ENCODE data around the gene CP. TPM values are rescaled to one million over a fixed set of nuclear protein-coding genes. Genes with fewer than 3 reads are reported as not detected.

The CP gene
- total RNA-seq (2021) (0.28 TPM in 1 of 2 replicates, not detected in the other), Bru-seq, nascent RNA (percentile 6 among the genes with signal in this experiment), BruChase-seq, experiment 1, labeled RNA remaining after a 2-hour chase (percentile 2 among the genes with signal in this experiment), BruChase-seq, experiment 2, labeled RNA remaining after a 6-hour chase (percentile 5 among the genes with signal in this experiment)
- long read RNA-seq, partial matches to known transcripts: 0 of 2 reads
- long read RNA-seq, other reads (novel, unspliced or antisense): 2 of 2 reads

DNA sequence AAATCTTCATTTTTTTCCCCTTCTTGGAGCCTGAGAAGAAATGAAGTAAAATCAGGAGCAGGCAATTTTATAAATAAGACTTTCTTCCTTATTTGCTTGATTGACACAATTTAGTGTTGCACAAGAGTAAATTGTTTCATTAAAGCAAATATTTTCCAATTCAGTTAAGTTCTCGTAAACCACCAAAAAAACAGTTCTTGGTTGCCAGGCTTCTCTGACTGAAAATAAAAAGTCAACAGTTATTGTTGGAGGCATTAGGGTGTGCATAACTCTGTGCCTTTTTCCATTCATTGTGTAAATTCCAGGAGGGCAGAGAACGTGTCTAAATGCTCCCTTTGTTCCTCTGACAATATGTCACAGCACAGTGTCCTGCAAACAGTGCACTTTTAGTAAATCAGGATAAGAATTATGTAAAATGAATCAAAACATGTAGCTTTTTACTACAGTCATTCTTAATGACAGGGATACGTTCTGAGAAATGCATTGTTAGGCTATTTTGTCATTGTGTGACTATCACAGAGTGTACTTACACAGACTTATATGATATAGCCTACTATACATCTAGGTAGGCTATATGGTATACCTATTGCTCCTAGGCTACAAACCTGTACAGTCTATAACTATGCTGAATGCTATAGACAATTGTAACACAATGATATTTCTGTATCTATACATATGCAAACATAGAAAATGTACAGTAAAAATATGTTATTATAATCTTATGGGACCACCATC is at the start of gene CP:
CP (minus strand) TSS at position 47 of the 735 bp plus-strand sequence; CDS start at position 10, 37 bp downstream.
- H3K9me2 ChIP-seq (ENCODE audit: insufficient read depth): no peaks in the 10 kb centered on the region
- H3K4me1 ChIP-seq (replicated peaks; ENCODE audit: insufficient read depth): peaks cover 20% of the 10 kb centered on the region
- H3K4me2 ChIP-seq: no peak within 1 kb of the TSS; the same call in none of the 2 replicates
- H4K20me1 ChIP-seq (ENCODE audit: insufficient read depth): no peaks in the 10 kb centered on the region
- H3K27me3 ChIP-seq (ENCODE audit: insufficient read depth, low read depth): no peaks in the 10 kb centered on the region
- no peak within 1 kb of the TSS for H3K27ac ChIP-seq
- H3K4me3 ChIP-seq: no peak within 1 kb of the TSS
- no peaks in the 10 kb centered on the region for H3K9me3 ChIP-seq (ENCODE audit: insufficient read depth, low read depth)
- peaks cover 6% of the 10 kb centered on the region; the same call in 1 of the 2 replicates for H3F3A ChIP-seq (ENCODE audit: insufficient read depth, low read depth)
- ChIA-PET CTCF (no interaction called here), POLR2A (ENCODE audit: unreplicated experiment) (no interaction called here)
- TF ChIP-seq, protein P1, sequence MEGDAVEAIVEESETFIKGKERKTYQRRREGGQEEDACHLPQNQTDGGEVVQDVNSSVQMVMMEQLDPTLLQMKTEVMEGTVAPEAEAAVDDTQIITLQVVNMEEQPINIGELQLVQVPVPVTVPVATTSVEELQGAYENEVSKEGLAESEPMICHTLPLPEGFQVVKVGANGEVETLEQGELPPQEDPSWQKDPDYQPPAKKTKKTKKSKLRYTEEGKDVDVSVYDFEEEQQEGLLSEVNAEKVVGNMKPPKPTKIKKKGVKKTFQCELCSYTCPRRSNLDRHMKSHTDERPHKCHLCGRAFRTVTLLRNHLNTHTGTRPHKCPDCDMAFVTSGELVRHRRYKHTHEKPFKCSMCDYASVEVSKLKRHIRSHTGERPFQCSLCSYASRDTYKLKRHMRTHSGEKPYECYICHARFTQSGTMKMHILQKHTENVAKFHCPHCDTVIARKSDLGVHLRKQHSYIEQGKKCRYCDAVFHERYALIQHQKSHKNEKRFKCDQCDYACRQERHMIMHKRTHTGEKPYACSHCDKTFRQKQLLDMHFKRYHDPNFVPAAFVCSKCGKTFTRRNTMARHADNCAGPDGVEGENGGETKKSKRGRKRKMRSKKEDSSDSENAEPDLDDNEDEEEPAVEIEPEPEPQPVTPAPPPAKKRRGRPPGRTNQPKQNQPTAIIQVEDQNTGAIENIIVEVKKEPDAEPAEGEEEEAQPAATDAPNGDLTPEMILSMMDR (conservative IDR thresholded peaks at IDR 0.05): no peak
- no peak for TF ChIP-seq EZH2 (IDR thresholded peaks at IDR 0.05; ENCODE audit: low read depth)
- intact Hi-C loops (cut with micrococcal nuclease; ENCODE audit: unreplicated experiment): no loop called here
- BruUV-seq (replicated peaks): no TSS peak
- no peaks in the 10 kb centered on the region for H3K36me3 ChIP-seq (ENCODE audit: low read depth)
- peak in 1 of 2 experiments; percentile 75 for DNase-seq
- no peaks in the 10 kb centered on the region for H3K79me2 ChIP-seq (ENCODE audit: low read depth)
- H2AFZ ChIP-seq: no peak within 1 kb of the TSS

DNA sequence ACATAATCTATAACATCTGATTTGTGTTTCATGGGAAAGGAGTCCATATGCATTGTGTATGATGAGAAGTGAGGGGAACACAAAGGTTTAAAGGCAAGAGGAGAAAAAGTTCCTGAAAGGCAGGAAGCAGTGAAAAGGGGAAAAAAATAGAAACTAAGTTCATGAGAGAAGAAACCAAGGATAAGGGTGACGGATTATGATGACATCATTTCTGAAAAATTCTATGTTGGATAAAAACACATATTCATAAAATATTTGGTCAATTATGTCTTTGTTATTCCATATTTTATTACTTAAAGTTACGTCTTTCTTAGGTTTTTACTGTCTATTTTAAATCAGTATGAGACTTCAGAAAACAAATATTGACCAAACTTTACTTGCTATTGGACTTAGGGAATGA is 48.6 kb upstream of the CP start:
- intact Hi-C loops (cut with micrococcal nuclease; ENCODE audit: unreplicated experiment): loop anchor here (5.0 to 10.0 kb wide), 2 partner anchors 545 to 702 kb away; partner anchors contain the start of gene PFN2
- Histone ChIP-seq H3K4me1 (replicated peaks; ENCODE audit: insufficient read depth) (no peaks in the 10 kb centered on the region), H3K27me3 (ENCODE audit: insufficient read depth, low read depth) (no peaks in the 10 kb centered on the region), H3K4me2 (no peak overlapping the region), H3K9me2 (ENCODE audit: insufficient read depth) (no peaks in the 10 kb centered on the region), H3F3A (ENCODE audit: insufficient read depth, low read depth) (no peaks in the 10 kb centered on the region), H3K36me3 (ENCODE audit: low read depth) (no peaks in the 10 kb centered on the region), H3K9me3 (ENCODE audit: insufficient read depth, low read depth) (no peaks in the 10 kb centered on the region), H2AFZ (no peak overlapping the region), H4K20me1 (ENCODE audit: insufficient read depth) (no peaks in the 10 kb centered on the region), H3K4me3 (no peak overlapping the region), H3K27ac (no peak overlapping the region), H3K79me2 (ENCODE audit: low read depth) (no peaks in the 10 kb centered on the region)
- ChIA-PET CTCF (no interaction called here), POLR2A (ENCODE audit: unreplicated experiment) (no interaction called here)
- no peak for DNase-seq
- no peak for TF ChIP-seq EZH2 (IDR thresholded peaks at IDR 0.05; ENCODE audit: low read depth)
- TF ChIP-seq, protein P1 (conservative IDR thresholded peaks at IDR 0.05): no peak
- no TSS peak for BruUV-seq (replicated peaks)

- no peak for DNase-seq
- H3K9me3 ChIP-seq (ENCODE audit: insufficient read depth, low read depth): no peaks in the 10 kb centered on the region
- no peaks in the 10 kb centered on the region for H3K4me1 ChIP-seq (replicated peaks; ENCODE audit: insufficient read depth)
- H3K36me3 ChIP-seq (ENCODE audit: low read depth): no peaks in the 10 kb centered on the region
- intact Hi-C loops (cut with micrococcal nuclease; ENCODE audit: unreplicated experiment): loop anchor here (5.0 to 10.0 kb wide), 2 partner anchors 545 to 703 kb away; partner anchors contain the start of gene PFN2
- no peak overlapping the region for H3K27ac ChIP-seq
- no peaks in the 10 kb centered on the region for H3K9me2 ChIP-seq (ENCODE audit: insufficient read depth)
- ChIA-PET CTCF (interaction anchor here (0.6 kb wide), 1 partner anchor 316 kb away, joined by 3 read pairs; no protein-coding TSS in a partner anchor), POLR2A (ENCODE audit: unreplicated experiment) (no interaction called here)
- H2AFZ ChIP-seq: no peak overlapping the region
- BruUV-seq (replicated peaks): no TSS peak
- no peak overlapping the region for H3K4me3 ChIP-seq
- H3K27me3 ChIP-seq (ENCODE audit: insufficient read depth, low read depth): no peaks in the 10 kb centered on the region
- TF ChIP-seq, protein P1 (conservative IDR thresholded peaks at IDR 0.05): no peak
- TF ChIP-seq EZH2 (IDR thresholded peaks at IDR 0.05; ENCODE audit: low read depth): no peak
- no peak overlapping the region for H3K4me2 ChIP-seq
- H3K79me2 ChIP-seq (ENCODE audit: low read depth): no peaks in the 10 kb centered on the region
- no peaks in the 10 kb centered on the region for H3F3A ChIP-seq (ENCODE audit: insufficient read depth, low read depth)
- no peaks in the 10 kb centered on the region for H4K20me1 ChIP-seq (ENCODE audit: insufficient read depth)
Observed at GRCh38 chr3:149269687-149270086, 48.1 kb upstream of the CP start.

Measured in PC-9 (cell line).